HG03064 (cell line): Measurements from ENCODE around the gene HTR3A.

Source experiments
- ATAC-seq: cut with Tn5 transposase; IDR thresholded peaks from one replicate; pipeline ENCODE4 v1.9.1; 2021; ENCODE audit warnings: low read depth; ENCODE audit not compliant: unreplicated experiment

The HTR3A gene

DNA sequence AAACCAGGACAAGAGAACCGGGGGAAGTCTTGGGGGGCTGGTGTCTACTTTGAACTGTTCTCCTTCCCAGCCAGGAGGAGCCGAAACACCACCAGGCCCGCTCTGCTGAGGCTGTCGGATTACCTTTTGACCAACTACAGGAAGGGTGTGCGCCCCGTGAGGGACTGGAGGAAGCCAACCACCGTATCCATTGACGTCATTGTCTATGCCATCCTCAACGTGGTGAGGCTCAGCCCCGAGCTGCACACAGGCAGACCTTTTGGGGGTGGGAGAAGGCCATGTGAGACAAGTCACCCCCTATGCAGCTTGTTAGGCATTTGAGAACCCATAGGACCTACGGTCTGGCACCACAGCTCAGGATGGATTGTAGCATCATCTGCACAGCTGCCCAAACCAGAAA, 2.8 kb downstream of the HTR3A start:
- ATAC-seq, result no peak

DNA sequence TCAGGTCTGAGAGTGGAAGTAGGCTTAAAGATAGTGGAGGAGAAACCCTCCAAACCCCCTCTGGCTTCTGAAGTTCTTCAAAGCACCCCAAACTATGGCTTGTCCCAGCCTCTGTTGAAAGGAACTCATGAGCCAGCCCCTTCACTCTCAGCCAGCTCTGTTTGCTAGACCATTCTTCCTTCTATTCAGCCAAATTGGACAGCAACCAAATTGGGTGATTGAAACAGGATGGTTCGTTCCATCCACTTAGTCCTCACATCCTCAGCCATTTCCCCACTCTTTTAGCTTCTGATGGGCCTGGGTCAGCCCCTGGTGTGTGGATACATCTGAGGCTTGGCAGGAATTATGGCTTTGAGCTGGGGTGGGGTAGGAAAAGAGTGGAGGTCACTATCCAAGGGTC, 4.5 kb downstream of the HTR3A start:
- no peak for ATAC-seq

DNA sequence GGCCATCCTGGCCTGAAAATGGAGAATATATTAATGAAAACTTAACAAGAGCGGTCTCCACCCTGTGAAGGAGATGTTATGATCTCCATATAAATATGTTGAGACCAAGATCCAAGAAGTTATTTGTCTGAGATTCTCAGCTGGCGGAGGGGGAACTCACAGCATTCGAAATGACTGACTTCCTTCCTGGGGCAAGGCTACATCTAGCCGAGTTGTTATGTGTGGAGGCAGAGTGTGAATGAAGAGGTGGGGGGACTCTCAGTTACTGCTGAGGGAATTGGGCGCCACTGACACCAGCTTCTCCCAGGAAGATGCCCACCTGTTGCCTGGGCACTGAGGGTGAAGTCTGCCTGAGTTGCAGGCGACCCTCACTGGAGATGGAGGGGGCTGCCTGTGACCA, 5.9 kb downstream of the HTR3A start:
- ATAC-seq, result no peak

- no peak for ATAC-seq
Observed at GRCh38 chr11:113982306-113982705, 7.4 kb downstream of the HTR3A start.

- no peak for ATAC-seq
Observed at GRCh38 chr11:113984781-113985180, 9.9 kb downstream of the HTR3A start.

DNA sequence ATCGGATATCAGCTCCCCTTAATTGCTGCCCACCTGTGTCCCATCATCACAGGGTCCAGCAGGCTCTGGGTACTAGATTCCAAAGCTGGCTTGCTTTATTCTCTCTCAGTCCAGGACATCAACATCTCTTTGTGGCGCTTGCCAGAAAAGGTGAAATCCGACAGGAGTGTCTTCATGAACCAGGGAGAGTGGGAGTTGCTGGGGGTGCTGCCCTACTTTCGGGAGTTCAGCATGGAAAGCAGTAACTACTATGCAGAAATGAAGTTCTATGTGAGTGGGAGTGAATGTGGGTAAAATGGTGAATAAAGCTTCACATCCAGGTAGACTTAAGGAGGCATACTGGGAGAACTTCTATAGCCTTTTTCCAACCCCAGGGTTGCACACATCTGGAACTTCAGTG, 11.0 kb downstream of the HTR3A start:
- no peak for ATAC-seq

DNA sequence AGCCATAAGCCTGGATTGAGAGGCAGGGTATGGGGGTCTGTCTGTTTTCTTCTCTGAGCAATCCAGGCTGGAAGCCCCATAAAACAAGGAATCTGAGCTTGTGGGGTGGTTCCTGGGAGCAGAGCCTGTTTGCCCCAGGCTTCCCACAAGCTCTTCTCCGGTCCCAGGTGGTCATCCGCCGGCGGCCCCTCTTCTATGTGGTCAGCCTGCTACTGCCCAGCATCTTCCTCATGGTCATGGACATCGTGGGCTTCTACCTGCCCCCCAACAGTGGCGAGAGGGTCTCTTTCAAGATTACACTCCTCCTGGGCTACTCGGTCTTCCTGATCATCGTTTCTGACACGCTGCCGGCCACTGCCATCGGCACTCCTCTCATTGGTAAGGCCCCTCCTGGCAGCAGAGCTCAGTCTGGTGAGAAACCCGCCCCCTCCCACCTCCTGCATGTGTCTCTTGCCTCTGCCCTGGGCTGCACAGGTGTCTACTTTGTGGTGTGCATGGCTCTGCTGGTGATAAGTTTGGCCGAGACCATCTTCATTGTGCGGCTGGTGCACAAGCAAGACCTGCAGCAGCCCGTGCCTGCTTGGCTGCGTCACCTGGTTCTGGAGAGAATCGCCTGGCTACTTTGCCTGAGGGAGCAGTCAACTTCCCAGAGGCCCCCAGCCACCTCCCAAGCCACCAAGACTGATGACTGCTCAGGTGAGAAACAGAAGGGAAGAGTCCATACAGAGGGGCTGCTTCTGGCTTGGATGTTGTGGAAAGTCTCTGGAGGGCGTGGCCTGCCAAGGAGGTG, 11.6 kb downstream of the HTR3A start:
- ATAC-seq, result no peak

DNA sequence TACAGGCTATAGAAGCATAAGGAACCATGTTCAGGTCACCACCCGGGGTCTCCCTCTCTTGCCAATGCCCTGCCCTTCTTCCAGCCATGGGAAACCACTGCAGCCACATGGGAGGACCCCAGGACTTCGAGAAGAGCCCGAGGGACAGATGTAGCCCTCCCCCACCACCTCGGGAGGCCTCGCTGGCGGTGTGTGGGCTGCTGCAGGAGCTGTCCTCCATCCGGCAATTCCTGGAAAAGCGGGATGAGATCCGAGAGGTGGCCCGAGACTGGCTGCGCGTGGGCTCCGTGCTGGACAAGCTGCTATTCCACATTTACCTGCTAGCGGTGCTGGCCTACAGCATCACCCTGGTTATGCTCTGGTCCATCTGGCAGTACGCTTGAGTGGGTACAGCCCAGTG, 14.5 kb downstream of the HTR3A start:
- ATAC-seq, result no peak

DNA sequence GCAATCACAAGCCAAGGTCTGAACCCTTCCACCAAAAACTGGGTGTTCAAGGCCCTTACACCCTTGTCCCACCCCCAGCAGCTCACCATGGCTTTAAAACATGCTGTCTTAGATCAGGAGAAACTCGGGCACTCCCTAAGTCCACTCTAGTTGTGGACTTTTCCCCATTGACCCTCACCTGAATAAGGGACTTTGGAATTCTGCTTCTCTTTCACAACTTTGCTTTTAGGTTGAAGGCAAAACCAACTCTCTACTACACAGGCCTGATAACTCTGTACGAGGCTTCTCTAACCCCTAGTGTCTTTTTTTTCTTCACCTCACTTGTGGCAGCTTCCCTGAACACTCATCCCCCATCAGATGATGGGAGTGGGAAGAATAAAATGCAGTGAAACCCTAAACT, 15.0 kb downstream of the HTR3A start:
- ATAC-seq, result no peak

DNA sequence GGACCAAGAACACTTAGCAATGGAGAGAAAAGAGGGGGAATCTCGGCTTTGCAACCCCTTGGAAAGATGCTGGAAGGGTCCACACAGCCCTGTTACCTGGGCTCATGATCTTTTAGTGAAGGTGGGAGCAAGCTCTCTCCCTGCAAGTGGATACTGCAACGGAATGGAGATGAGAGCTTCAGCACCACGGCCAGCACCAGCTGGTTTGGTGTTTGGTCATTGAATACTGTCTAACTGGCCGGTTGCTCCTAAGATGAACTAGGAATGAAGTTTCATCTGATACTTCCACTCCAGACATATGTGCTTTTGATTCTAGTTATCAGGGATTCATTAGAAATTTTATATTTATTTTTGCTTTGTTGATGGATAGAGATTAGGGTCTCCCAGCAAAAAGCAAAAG, 16.3 kb downstream of the HTR3A start:
- no peak for ATAC-seq

- ATAC-seq, result no peak
Observed at GRCh38 chr11:113991718-113992458, 17.0 kb downstream of the HTR3A start.

- no peak for ATAC-seq
Observed at GRCh38 chr11:113992459-113993110, 17.7 kb downstream of the HTR3A start.

DNA sequence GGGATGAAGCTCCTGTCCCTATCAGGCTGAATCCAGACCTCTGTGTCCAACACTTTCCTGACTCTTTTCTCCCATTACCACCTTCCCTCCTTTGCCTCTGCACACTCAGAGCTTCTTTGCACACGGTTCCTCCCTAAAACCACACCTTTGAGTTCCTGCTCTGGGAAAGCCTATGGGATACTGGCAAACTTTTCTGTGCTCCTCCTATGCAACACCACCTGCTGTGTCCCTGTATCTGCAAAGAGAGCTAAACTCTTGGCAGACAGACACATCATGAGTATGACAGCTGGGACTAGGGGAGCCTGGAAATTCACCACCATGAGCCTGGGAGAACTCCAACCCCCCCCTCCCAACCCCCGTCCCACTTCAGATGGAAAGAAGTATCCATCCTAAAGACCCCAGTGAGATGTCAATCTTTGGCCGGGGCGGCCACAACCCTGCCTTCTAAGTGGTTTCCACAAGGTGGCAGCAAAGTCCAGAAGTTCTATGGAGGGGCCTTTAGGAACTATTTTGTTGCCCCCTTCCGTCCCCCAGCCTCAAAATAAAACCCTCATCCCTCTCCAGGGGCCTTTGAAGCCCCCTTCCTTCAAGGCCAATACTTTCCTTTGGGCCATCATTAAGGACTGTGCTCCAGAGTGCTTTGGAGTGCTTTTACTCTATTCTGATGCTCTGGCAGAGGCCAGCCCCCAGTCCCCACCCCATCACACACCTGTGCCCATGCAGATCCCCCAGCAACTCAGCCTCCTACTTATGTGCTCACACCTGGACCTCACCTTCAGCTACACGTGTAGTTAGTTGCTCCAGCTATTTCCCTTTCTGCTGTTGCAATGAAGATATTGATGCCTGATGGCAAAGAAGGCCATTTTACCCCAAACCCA, 19.4 kb downstream of the HTR3A start:
- ATAC-seq, result no peak

- ATAC-seq, result no peak
Observed at GRCh38 chr11:113997473-113997872, 22.6 kb downstream of the HTR3A start.

GRCh38 chr11:113998574-113998973, 23.7 kb downstream of the HTR3A start:
- no peak for ATAC-seq

DNA sequence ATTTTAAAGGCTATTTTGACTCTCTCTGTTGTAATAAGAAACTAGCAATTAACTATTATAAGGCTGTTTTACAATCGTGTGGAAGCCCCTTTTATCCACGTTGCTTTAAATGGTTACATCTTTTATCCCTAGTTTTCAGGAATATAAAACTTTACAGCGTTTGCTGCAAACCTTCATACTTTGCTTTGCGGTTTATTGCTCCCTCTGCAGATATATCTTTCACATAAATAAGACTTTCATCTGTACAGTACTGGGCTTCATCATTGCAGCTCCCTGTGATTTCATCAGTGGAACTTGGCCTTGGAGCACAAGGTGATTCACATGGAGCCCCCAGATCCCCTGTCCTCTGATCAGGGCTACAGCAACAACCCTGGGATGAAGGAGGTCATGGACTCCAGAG, 25.6 kb downstream of the HTR3A start:
- ATAC-seq, result no peak

GRCh38 chr11:114001416-114001815, 26.5 kb downstream of the HTR3A start:
- no peak for ATAC-seq

DNA sequence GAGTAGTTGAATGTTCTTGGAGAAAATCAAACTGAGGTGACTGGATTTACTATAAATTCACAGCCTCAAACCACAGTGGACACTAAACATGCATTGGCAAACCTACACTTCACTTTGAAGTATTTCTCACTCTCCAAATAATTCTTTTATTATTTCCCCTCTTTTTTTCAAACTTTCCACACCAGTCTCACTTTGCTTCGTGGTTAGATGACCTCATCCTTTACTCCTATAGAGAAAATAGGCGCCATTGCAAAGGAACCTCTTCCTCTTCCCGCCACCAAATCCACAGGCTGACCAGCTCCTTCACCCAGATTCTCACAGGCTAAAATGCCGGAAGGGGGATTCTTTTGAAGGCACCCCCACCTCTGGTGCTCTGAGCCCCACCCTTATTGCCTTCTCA, 33.4 kb downstream of the HTR3A start:
- ATAC-seq, result no peak

- ATAC-seq, result no peak
Observed at GRCh38 chr11:114010931-114011330, 36.0 kb downstream of the HTR3A start.

DNA sequence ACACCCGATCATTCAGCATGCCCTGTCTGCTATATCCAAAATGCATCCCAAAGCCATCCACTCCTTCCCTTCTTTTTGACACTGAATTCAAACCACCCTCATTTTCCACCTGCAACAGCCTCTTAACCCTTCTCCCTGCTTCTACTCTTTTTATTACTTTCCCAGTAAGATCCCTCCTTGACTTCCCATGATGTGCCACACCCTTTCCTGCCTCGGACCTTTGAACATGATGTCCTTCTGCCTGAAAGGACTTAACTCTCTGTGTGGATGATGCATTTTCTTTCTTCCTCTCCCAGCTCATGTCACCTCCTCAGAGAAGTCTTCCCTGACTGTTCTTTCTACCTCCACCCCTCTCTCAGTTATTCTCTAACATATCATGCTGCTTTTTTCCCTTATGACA, 36.5 kb downstream of the HTR3A start:
- ATAC-seq, result no peak

- no peak for ATAC-seq
Observed at GRCh38 chr11:114015117-114015516, 40.2 kb downstream of the HTR3A start.
